Activated naive CD4-positive, alpha-beta T cell treated with anti-CD3 and anti-CD28 coated beads, Interleukin-2, amount 50 U/mL, for 16 hours (primary cell): ENCODE data around the gene COL11A2.

Experiments
- DNase-seq: peaks from one replicate; pipeline ENCODE4 v3.0.0-alpha.2; 2020

Gene COL11A2

GRCh38 chr6:33114406-33114805 is 77.9 kb downstream of the COL11A2 start:
- no peak for DNase-seq

DNA sequence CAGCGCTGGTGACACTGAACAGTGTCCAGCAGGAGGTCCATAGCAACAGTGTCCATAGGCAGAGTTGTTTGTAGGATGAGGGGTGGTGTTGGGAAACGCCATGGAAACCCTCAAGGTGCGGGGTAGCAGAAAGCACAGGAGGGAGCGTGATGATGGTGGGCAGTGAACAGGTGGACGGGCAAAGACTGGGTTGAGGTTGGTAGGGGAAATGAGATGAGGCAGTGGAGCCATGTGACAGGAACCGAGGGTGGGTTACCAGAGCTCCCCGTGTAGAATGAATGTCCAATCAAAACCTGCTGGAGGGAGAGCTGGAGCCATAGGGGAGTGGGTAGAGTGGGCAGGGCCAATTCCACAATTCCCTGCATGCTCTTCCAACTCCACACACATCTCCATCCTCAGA is 78.5 kb downstream of the COL11A2 start:
- no peak for DNase-seq
